MM.1S (cell line): Measurements from ENCODE around the gene NPHS1.

Source experiments
- CTCF ChIP-seq: fragments of 300-600 bp; sonication (generic); IDR thresholded peaks from 2 replicates; pipeline ENCODE4 v1.5.1; 2016; ENCODE audit warnings: antibody characterized with exemption, low read length, mixed read lengths
- EZH2 ChIP-seq: fragments of 300-600 bp; sonication (generic); optimal IDR thresholded peaks from 2 replicates; pipeline ENCODE3; 2017; ENCODE audit warnings: low read depth, mild to moderate bottlenecking, antibody characterized with exemption, low read length, mixed read lengths
- EZH2phosphoT487 ChIP-seq: fragments of 300-600 bp; sonication (generic); IDR thresholded peaks from 2 replicates; pipeline ENCODE4 v1.6.1; 2018; ENCODE audit warnings: antibody characterized with exemption, low read length

DNA sequence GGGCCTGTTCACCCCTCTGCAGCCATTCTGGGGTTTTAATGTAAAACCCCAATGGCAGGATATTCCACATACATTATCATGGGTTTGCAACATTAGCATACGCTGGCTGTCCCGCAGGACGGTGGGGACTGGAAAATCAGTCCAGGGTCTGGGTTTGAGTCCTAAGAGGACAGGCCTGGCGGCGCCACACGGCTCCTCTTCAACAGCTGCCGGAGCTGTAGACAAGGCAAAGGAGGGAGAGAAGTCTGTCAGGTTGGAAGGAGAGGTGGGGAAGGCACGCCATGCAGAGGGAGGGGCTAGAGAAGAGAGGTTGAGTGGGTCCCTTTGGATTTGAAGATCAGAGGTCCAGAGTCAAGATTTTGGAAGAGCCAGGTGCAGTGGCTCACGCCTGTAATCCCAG lies 36.1 kb upstream of the NPHS1 start:
- TF ChIP-seq CTCF (no peak), EZH2phosphoT487 (no peak), EZH2 (no peak)
